Chondrocyte (in vitro differentiated cells): Measurements from ENCODE around the gene ANTXR2. TPM values are rescaled to one million over a fixed set of nuclear protein-coding genes. Genes with fewer than 3 reads are reported as not detected.

Source experiments
- DNase-seq: peaks from one replicate; pipeline ENCODE4 v3.0.0; 2021; ENCODE audit warnings: mixed read lengths, low spot score
- H3K27ac Mint-ChIP-seq: one replicate; pipeline ENCODE4 v1.8.0; 2021; ENCODE audit warnings: mild to moderate bottlenecking, moderate library complexity, mixed read lengths; ENCODE audit not compliant: unreplicated experiment
- H3K27me3 Mint-ChIP-seq: 2 replicates; pipeline ENCODE4 v1.8.0; 2021; ENCODE audit warnings: low read depth, mixed read lengths
- H3K36me3 Mint-ChIP-seq: 2 replicates; pipeline ENCODE4 v1.8.0; 2021; ENCODE audit warnings: low read depth, mixed read lengths
- H3K4me1 Mint-ChIP-seq: 2 replicates; pipeline ENCODE4 v1.8.0; 2021; ENCODE audit warnings: low read depth, mild to moderate bottlenecking, mixed read lengths
- H3K4me3 Mint-ChIP-seq: one replicate; pipeline ENCODE4 v1.8.0; 2021; ENCODE audit warnings: mild to moderate bottlenecking, moderate library complexity, mixed read lengths; ENCODE audit not compliant: unreplicated experiment
- H3K9me3 Mint-ChIP-seq: 2 replicates; pipeline ENCODE4 v1.8.0; 2021; ENCODE audit warnings: low read depth, mixed read lengths
- total RNA-seq: library from RNA; stranded (reverse); gene quantifications from 3 replicates; pipeline ENCODE4 v1.2.1, GENCODE V29; 2021
- TF ChIP-seq, protein P1 (sequence below): fragments of 200-600 bp; sonication (generic); IDR thresholded peaks from 2 replicates; pipeline ENCODE4 v1.5.0; 2021; ENCODE audit warnings: antibody characterized with exemption, mild to moderate bottlenecking, moderate library complexity

The ANTXR2 gene
- total RNA-seq, 1 donor from 2014 or later = 32.1 TPM

DNA sequence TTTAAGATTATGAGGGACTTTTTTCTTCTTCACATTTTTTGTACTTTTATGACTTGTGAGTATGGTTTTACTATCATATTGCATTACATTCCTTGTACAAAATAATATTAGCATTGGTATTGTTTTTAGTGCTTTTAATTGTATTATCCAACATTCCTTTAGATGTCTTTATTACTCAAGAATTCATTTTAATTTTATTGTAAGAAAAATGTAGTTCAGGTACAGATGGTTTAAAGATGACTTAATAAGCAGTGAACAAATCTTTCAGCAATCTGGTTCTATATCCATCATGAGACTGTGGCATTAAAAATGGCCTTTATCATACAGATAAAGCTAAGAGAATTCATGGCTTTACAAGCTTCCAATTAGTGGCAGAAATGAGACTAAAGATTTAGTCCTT, 191.6 kb downstream of the ANTXR2 start:
- TF ChIP-seq, protein P1, sequence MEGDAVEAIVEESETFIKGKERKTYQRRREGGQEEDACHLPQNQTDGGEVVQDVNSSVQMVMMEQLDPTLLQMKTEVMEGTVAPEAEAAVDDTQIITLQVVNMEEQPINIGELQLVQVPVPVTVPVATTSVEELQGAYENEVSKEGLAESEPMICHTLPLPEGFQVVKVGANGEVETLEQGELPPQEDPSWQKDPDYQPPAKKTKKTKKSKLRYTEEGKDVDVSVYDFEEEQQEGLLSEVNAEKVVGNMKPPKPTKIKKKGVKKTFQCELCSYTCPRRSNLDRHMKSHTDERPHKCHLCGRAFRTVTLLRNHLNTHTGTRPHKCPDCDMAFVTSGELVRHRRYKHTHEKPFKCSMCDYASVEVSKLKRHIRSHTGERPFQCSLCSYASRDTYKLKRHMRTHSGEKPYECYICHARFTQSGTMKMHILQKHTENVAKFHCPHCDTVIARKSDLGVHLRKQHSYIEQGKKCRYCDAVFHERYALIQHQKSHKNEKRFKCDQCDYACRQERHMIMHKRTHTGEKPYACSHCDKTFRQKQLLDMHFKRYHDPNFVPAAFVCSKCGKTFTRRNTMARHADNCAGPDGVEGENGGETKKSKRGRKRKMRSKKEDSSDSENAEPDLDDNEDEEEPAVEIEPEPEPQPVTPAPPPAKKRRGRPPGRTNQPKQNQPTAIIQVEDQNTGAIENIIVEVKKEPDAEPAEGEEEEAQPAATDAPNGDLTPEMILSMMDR = no peak
- peaks cover 10% of the 10 kb centered on the region for H3K27me3 Mint-ChIP-seq
- no peak for DNase-seq
- no peak overlapping the region for H3K4me3 Mint-ChIP-seq
- no peaks in the 10 kb centered on the region for H3K4me1 Mint-ChIP-seq
- H3K36me3 Mint-ChIP-seq = no peaks in the 10 kb centered on the region
- H3K9me3 Mint-ChIP-seq = peaks cover 8% of the 10 kb centered on the region
- H3K27ac Mint-ChIP-seq = no peak overlapping the region

DNA sequence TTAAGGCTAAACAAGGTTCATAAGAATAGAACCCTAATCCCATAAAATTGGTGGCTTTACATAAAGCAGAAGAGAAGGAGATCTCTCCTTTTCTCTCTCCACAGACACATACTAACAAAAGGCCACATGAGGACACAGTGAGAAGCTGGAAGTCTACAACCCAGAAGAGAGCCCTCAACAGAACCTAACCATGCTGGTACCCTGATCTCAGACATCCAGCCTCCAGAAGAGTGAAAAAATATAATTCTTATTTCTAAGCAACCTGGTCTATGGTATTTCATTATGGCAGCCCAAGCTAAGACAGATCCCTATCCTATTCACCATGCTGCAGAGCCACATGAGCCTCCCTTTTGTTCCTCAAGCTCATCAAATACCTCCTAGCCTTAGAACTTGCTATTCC, 195.5 kb downstream of the ANTXR2 start:
- no peaks in the 10 kb centered on the region for H3K36me3 Mint-ChIP-seq
- H3K4me1 Mint-ChIP-seq = no peaks in the 10 kb centered on the region
- DNase-seq = no peak
- H3K27ac Mint-ChIP-seq = no peak overlapping the region
- TF ChIP-seq, protein P1 = no peak
- H3K9me3 Mint-ChIP-seq = peaks cover 8% of the 10 kb centered on the region
- H3K27me3 Mint-ChIP-seq = peaks cover 8% of the 10 kb centered on the region
- H3K4me3 Mint-ChIP-seq = no peak overlapping the region

DNA sequence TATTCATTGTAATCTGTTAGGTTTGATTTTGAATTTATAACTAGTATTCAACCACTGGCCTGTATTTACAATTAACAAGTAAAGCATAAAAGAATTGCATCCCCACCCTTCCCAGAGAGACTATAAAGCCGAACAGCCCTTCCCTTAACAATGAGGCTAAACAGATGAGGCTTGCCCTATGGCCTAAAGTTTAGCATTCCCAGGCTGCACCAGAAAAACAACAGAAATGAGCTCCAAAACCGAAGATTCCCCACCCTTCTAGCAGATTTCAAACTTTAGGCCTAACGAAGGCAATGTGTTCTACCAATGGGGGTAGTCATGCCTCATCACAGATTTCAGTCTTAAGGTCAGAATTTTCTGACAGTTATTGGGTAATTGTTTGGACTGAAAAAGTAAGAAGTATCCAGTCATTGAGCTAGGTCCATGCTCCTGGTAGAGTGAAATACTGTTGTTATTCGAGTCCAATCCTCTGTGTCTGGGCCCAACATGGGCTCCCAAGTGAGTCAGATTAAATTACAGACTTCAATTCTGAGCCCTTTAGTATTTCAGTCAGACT, 197.6 kb downstream of the ANTXR2 start:
- Mint-ChIP-seq H3K27ac (no peak overlapping the region), H3K27me3 (peaks cover 8% of the 10 kb centered on the region), H3K36me3 (no peaks in the 10 kb centered on the region), H3K9me3 (peaks cover 8% of the 10 kb centered on the region), H3K4me3 (no peak overlapping the region), H3K4me1 (no peaks in the 10 kb centered on the region)
- TF ChIP-seq, protein P1 = no peak
- no peak for DNase-seq

DNA sequence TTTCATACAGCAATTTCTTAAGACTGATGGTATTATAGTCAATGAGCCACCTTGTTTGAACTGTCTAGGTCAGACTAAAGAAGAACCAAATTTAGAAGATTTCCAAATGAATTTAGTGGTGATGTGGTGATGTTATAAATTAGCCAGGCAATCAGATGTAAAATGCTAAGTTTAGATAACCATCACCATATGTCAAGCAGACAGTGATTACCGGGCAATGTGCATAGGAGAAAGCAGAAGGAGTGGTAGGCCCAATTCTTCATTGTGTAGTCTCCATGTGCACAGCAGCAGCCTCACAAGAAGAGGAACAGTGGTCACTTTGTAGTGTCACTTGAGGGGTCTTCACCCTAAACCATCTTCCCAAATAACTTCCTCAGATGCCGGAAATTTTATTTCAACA, 198.8 kb downstream of the ANTXR2 start:
- Mint-ChIP-seq H3K36me3 (no peaks in the 10 kb centered on the region), H3K4me1 (no peaks in the 10 kb centered on the region), H3K27ac (no peak overlapping the region), H3K9me3 (peaks cover 8% of the 10 kb centered on the region), H3K27me3 (peaks cover 14% of the 10 kb centered on the region), H3K4me3 (no peak overlapping the region)
- DNase-seq = no peak
- TF ChIP-seq, protein P1 = no peak

DNA sequence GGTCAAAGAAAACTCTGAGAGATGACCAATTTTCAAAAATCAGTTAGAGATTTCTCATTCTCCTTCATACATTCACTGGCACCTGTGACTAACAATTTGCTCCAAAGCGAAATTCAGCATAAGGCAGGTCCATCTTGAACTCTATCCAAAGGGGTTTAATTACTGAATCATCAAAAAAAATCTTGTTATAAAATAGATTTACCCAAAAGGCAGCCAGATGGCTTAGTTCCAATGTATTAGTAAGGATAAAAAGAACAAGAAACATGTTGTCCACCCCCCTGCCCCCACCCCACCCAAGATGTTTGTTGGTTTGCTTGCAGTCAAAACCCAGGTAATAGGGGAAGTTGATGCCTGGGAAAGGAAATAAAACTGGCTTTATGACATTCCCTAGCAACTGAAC, 200.3 kb downstream of the ANTXR2 start:
- Mint-ChIP-seq H3K9me3 (peaks cover under 1% of the 10 kb centered on the region), H3K27me3 (peaks cover 19% of the 10 kb centered on the region), H3K4me1 (no peaks in the 10 kb centered on the region), H3K36me3 (no peaks in the 10 kb centered on the region), H3K27ac (no peak overlapping the region), H3K4me3 (no peak overlapping the region)
- TF ChIP-seq, protein P1 = no peak
- DNase-seq = no peak
